Activated naive CD8-positive, alpha-beta T cell treated with anti-CD3 and anti-CD28 coated beads, Interleukin-2, amount 50 U/mL, for 24 hours (primary cell): ENCODE data around the gene SMPD3.
A peak's percentile ranks its signal among the peaks of the same experiment; 100 is the strongest.

Experiments used
- ATAC-seq: fragments of 150-1000 bp; cut with Tn5 transposase; one replicate; pipeline ENCODE4 v1.10.0; 2021
- DNase-seq: peaks from one replicate; pipeline ENCODE4 v3.0.0; 2021
- H3K27ac Mint-ChIP-seq: one replicate; pipeline ENCODE4 v1.8.0; 2021; ENCODE audit warnings: mild to moderate bottlenecking, mixed read lengths
- H3K27me3 Mint-ChIP-seq: one replicate; pipeline ENCODE4 v1.8.0; 2021; ENCODE audit warnings: mixed read lengths
- H3K36me3 Mint-ChIP-seq: one replicate; pipeline ENCODE4 v1.8.0; 2021; ENCODE audit warnings: low read depth, mixed read lengths
- H3K4me1 Mint-ChIP-seq: one replicate; pipeline ENCODE4 v1.8.0; 2021; ENCODE audit warnings: mixed read lengths
- H3K4me3 Mint-ChIP-seq: one replicate; pipeline ENCODE4 v1.8.0; 2021; ENCODE audit warnings: mild to moderate bottlenecking, moderate library complexity, mixed read lengths
- H3K9me3 Mint-ChIP-seq: one replicate; pipeline ENCODE4 v1.8.0; 2021; ENCODE audit warnings: mixed read lengths

The SMPD3 gene

DNA sequence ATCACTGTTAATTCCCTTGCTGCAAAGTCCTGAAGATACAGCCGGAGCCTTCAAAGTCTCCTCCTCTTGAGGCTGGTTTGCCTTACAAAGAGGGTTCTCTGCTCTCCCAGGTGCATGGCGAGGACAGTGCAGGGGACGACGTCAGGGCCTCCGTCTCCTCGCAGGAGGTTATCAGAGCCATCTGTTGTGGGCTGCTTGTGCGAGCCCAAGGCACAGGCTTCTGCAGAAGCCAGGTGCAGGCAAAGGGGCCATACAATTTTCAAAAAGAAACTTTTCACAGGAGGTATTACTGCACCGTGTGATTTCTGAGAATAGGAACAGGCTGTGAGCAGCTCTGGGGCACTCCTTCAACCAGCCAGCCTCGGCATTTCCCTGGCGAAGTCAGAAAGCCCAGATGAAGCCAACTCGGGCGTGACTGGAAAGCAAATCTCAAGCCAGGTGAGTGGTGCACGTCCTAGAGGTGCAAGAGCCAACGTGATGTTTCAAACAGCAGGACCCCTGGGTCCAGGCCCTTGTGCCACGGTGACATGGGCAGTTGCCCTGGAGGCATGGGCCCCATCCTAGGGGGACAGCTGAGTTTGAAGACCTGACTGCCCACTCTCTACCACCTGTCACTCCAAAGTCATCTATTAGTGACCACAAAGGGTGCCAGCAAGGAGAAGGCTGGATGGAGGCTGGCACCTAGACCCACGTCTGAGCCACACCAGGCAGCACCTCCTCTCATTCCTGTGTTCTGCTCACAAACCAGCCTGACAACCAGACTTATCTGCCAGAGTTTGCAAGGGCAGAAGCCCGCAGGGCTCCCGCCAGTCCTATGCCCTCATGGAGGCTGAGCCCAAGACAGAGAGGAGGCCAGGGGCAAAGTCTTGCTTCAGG lies 68.6 kb downstream of the SMPD3 start:
- H3K4me1 Mint-ChIP-seq = peaks cover 11% of the 10 kb centered on the region
- H3K27me3 Mint-ChIP-seq = peaks cover 2% of the 10 kb centered on the region
- ATAC-seq (peak; percentile 18), DNase-seq (no peak)
- H3K27ac Mint-ChIP-seq = no peak overlapping the region
- no peaks in the 10 kb centered on the region for H3K9me3 Mint-ChIP-seq
- no peak overlapping the region for H3K4me3 Mint-ChIP-seq
- H3K36me3 Mint-ChIP-seq = no peaks in the 10 kb centered on the region

DNA sequence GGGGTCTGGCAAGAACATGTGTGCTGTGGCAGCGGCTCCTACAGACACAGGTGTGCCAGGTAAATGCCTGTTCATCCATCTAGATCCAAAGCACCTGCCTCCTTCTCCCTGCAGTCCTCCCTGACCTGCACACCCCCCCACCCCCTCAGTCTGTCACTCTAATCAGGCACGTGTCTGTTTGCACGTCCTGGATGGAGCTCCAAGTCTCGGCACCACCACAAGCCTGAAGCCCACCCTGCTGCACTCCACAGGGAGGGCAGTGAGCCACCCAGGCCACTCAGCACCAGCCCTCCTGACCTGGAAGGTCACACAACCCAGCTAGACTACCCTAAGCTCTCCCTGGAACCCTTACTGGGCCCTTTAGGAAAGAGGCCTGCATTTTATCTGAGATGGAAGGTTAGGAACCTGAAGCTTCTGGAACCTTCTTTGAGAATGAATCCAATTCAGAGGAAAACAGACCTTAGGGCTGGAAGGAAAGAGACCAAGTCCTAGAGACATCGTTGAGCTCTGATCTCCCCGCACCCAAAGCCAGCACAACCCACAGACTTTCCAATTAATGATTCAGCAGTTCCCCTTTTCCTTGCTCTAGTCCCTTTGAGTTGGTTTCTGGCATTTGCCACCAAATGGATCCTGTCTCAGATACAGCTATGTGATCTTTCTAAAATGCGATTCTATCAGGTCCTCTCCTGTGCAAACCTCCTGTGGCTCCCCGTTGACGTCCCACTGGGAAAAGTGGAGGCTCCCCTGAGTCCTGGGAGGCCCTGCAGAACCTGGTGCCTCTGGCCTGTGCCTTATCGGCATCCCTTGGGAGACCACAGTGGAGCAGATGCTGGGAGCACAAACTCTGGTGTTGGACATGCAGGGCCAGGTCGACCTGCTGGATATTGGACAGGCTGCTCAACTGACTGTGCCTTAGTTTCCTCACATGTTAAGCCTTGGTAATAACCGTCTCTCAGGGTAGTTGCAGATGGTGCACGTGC lies 69.6 kb downstream of the SMPD3 start:
- ATAC-seq = no peak
- Mint-ChIP-seq H3K27ac (no peak overlapping the region), H3K9me3 (no peaks in the 10 kb centered on the region), H3K4me1 (peaks cover 11% of the 10 kb centered on the region), H3K4me3 (no peak overlapping the region), H3K27me3 (peaks cover 3% of the 10 kb centered on the region), H3K36me3 (no peaks in the 10 kb centered on the region)
- DNase-seq = no peak

DNA sequence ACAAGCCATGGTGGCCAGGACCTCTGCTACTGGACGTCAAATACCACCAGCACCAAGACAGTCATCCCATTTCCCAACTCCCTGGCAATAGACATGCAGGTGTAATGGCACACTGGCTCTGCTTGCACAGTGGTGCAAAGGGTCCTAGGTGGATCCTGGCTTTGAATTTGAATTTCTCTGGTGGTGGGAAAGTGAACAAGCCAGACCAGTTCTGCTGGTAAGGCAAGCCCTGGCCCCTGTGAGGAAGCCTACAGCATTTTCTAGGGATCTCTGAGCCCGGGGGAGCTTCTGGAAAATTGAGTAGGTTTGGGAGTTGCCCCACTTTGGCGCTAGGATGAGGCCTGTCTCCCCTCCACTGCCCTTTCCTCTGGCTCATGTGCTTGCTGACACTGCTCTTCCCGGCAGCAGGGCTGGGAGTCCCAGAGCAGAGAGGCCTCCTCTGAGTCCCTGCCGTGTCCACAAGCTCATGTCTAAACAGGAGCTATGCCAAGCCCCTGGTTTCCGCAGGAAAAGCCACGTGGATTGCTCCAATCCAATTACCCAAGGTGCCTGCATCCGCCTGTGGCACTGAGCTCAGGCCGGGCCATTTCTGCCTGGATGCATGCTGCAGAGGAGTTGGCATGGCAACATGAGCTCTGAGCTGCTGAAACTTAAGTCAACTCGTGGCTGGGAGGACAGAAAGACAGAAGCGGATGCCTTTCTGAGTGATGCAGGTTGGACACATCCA lies 70.5 kb downstream of the SMPD3 start:
- DNase-seq (no peak), ATAC-seq (no peak)
- Mint-ChIP-seq H3K4me1 (peaks cover 11% of the 10 kb centered on the region), H3K27me3 (peaks cover 4% of the 10 kb centered on the region), H3K36me3 (no peaks in the 10 kb centered on the region), H3K4me3 (no peak overlapping the region), H3K9me3 (no peaks in the 10 kb centered on the region), H3K27ac (no peak overlapping the region)

DNA sequence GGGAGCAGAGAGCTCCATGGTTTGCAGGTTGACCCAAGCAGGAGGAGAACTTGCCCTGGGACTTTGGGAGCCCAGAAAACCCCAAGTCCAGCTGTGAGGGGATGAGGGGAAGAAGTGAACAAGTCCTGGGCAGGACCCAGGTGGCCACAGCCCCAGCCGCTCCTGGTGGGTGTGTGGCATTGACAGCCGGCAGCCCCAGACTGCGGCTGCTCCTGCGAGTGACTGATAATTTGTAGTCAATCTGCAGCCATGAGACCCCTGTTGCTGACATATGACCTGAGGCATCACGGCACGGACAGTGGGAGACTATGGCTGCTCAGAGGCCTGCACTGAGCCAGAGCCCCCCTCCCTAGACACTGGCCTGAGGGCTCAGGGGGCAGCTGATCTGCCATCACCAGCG lies 71.1 kb downstream of the SMPD3 start:
- Mint-ChIP-seq H3K27me3 (peaks cover 7% of the 10 kb centered on the region), H3K4me1 (peaks cover 8% of the 10 kb centered on the region), H3K4me3 (no peak overlapping the region), H3K9me3 (no peaks in the 10 kb centered on the region), H3K27ac (no peak overlapping the region), H3K36me3 (no peaks in the 10 kb centered on the region)
- DNase-seq (no peak), ATAC-seq (no peak)

DNA sequence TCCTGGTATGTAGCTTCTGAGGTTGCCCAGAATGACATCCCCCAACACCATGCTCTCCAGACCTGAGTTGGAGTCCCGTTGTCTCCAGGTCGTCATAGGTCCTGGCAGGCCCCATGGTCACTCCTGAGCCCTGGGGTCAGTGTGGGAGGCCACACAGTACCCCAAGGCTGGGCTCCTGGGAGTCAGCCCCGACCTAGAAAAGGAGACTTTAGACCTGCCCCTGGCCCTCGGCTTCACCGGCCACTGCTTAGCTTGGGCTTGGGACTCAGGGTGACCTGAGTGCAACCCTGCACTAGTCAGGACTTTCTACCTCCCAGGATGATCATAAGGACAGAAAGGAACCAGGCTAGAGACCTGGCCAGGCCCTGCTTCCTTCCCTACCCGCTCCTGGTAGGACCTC lies 71.7 kb downstream of the SMPD3 start:
- Mint-ChIP-seq H3K4me3 (no peak overlapping the region), H3K36me3 (no peaks in the 10 kb centered on the region), H3K9me3 (no peaks in the 10 kb centered on the region), H3K4me1 (peaks cover 8% of the 10 kb centered on the region), H3K27ac (no peak overlapping the region), H3K27me3 (peaks cover 7% of the 10 kb centered on the region)
- ATAC-seq (no peak), DNase-seq (no peak)

DNA sequence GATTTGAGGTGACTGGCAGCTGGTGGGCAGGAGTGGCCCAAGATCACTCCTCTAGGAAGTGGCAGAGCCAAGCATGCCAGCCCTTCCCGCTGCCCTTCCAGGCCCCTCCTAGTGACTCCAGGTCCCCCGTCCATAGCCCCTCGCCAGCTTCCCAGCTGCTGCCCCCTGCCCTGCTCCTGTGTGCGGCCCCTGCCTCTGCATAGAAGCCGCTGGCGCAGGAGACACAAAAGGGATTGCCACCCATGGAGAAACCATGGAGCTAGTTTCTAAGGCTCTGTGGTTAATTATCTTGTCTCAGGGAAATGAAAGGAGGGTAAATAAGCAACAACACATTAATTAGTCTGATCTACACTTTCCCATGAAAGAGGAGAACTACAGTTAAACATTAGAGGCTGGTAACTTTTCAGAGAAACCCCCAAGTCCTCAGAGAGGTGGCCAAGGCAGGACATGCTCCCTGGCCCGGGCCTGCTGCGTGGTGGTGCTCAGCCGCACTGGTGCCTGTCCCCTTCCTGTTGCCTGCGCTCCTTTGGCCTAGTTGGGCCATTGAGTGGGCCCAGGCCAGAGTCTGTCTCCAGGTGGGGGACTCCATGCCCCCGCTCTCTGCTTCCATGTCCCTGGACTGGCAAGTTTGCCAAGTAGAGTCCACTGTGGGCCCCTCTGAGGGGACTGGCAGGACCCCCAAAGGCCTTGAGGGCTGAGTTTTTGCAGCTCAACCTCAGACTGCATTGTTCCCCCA lies 72.3 kb downstream of the SMPD3 start:
- Mint-ChIP-seq H3K9me3 (no peaks in the 10 kb centered on the region), H3K36me3 (no peaks in the 10 kb centered on the region), H3K4me3 (no peak overlapping the region), H3K27me3 (peaks cover 7% of the 10 kb centered on the region), H3K4me1 (peaks cover 8% of the 10 kb centered on the region), H3K27ac (no peak overlapping the region)
- DNase-seq (no peak), ATAC-seq (no peak)

DNA sequence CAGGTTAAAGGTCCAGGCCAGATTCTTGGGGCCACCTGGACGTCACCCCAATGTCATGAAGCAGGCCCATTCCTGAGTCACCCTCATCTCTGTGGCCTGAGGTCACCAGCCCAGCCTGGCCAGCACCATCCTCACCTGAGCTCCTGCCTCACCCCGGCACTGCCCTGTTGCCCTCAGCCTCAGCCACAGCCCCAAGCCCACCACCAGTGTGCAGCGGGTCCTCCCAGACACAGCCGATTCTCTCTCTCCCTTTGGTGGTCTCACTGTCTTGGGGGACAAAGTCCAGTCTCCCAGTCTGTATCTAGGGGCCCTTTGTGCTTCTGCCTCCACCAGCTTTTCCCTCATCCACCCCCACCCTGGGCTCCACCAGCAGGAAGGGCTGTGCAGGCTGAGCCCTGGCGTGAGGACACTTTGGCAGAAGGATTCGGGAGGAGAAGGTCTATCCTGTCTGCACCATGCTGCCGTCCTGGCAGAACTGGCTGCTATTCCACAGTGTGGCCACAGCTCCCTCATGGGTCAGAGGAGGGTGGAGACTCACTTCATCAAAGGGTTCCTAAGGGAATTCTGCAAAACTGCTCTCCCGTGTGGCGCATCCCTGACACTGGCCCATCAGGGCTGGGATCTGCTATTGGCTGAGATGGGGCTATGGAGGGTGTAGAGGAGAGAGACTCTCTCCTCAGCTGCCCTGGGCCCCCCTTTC lies 73.2 kb downstream of the SMPD3 start:
- ATAC-seq (no peak), DNase-seq (no peak)
- no peak overlapping the region for H3K27ac Mint-ChIP-seq
- H3K4me1 Mint-ChIP-seq = peaks cover 16% of the 10 kb centered on the region
- H3K36me3 Mint-ChIP-seq = no peaks in the 10 kb centered on the region
- no peak overlapping the region for H3K4me3 Mint-ChIP-seq
- peaks cover 8% of the 10 kb centered on the region for H3K27me3 Mint-ChIP-seq
- no peaks in the 10 kb centered on the region for H3K9me3 Mint-ChIP-seq

DNA sequence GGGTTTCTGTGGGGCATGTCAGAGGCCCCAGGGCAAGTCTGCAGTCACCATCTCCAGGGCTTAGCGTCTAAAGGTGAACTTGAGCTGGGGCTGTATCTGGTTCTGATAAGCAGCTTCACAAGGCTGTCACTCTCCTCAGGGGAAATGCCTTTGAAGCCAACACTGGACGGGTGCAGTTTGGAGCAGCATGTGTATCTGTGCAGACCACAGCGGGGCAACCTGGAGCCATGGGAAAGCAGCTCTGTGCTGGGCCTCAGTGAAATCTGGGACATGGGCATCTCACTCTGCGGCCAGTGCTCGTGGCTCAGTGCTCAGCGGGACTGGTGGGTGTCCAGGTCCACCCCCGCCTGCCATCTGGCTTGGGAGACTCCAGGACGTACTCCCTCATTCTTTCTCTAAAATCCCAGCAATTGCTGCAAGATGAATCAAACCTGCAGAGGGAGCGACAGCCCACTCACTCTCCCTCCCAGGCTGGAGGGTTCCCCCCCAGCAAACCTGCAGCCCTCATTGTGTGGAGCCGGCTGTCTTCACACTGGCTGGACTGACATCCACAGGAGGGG lies 74.0 kb downstream of the SMPD3 start:
- Mint-ChIP-seq H3K4me3 (no peak overlapping the region), H3K9me3 (no peaks in the 10 kb centered on the region)

DNA sequence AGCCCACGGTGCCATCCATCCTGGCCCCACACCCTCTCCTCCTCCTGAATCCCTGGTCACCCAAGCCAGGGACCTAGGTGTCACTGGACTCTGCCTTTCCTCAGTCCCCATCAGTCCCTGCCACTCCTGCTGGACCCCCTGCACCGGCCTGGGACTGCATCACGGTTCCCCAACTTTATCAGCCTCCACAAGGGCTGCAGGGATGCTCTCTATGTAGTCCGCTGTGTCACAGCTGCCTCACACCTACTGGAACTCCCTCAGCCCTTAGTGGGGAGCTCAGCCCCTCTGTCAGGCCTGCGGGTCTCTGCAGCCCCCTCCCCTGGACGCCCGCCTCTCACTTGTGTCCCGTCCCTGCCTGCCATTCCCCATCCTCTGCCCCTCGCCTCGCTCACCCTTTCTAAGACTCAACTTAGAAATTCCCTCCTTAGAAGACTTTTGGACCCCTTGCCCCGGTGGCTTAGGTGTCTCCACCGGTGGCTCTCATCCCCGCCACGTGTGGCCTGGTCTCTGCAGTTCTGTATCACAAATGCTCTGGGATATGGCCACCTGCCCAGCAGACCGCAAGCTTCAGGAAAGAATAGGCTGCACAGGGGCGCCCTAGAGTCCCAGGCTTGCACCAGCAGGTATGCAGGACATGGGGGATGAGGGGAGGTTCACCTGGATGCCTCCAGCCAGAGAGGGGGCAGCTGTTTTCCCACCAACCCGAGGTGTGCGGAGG lies 74.6 kb downstream of the SMPD3 start:
- H3K9me3 Mint-ChIP-seq = no peaks in the 10 kb centered on the region
- H3K4me1 Mint-ChIP-seq = peaks cover 22% of the 10 kb centered on the region
- no peak overlapping the region for H3K4me3 Mint-ChIP-seq
- H3K27ac Mint-ChIP-seq = no peak overlapping the region
- peaks cover 9% of the 10 kb centered on the region for H3K27me3 Mint-ChIP-seq
- DNase-seq = no peak
- H3K36me3 Mint-ChIP-seq = no peaks in the 10 kb centered on the region
- ATAC-seq = no peak

More for the DNA sequence above, 74.0 kb downstream of the SMPD3 start:
- ATAC-seq (no peak), DNase-seq (no peak)
- no peak overlapping the region for H3K27ac Mint-ChIP-seq
- peaks cover 8% of the 10 kb centered on the region for H3K27me3 Mint-ChIP-seq
- no peaks in the 10 kb centered on the region for H3K36me3 Mint-ChIP-seq
- H3K4me1 Mint-ChIP-seq = peaks cover 18% of the 10 kb centered on the region

DNA sequence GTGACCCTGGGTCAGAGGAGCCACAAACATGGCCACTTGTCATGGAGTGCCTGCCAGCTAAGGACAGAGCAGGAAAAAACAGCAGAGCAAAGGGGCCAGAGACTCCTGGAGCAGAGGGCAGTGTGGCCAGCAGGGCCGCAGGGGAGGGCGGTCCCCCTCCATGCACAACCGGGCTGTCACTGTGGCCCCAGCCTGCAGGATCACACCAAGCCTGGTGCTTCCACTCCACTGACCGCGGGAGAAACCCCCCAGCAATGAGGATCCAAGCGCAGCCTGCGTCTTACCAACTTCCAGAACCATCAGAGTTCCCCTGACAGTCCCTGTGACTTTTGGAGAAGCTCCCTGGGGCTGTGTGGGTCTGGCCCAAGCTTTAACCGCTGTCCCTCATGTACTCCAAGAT lies 75.5 kb downstream of the SMPD3 start:
- Mint-ChIP-seq H3K27ac (no peak overlapping the region), H3K27me3 (peaks cover 17% of the 10 kb centered on the region), H3K36me3 (no peaks in the 10 kb centered on the region), H3K9me3 (no peaks in the 10 kb centered on the region), H3K4me3 (no peak overlapping the region), H3K4me1 (peaks cover 30% of the 10 kb centered on the region)
- DNase-seq = no peak
- no peak for ATAC-seq

DNA sequence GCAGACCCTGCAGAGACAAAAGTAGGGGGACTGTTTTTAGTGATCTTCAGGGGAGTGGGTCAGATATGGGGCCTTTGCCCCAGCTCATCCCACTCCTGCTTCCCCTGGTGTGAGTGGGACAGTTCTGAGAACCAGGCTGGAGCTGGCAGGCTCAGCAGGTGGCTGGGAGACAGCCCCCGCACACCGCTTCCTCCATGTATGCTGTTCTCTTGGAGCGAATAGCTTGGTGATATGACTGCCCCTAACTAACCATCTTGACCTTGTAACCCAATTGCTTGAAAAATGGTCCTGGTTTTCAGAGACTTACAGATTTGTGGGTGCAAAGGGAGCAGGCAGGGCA lies 76.0 kb downstream of the SMPD3 start:
- Mint-ChIP-seq H3K27me3 (peaks cover 20% of the 10 kb centered on the region), H3K27ac (no peak overlapping the region), H3K4me3 (no peak overlapping the region), H3K4me1 (peaks cover 34% of the 10 kb centered on the region), H3K36me3 (no peaks in the 10 kb centered on the region), H3K9me3 (no peaks in the 10 kb centered on the region)
- ATAC-seq (no peak), DNase-seq (no peak)

DNA sequence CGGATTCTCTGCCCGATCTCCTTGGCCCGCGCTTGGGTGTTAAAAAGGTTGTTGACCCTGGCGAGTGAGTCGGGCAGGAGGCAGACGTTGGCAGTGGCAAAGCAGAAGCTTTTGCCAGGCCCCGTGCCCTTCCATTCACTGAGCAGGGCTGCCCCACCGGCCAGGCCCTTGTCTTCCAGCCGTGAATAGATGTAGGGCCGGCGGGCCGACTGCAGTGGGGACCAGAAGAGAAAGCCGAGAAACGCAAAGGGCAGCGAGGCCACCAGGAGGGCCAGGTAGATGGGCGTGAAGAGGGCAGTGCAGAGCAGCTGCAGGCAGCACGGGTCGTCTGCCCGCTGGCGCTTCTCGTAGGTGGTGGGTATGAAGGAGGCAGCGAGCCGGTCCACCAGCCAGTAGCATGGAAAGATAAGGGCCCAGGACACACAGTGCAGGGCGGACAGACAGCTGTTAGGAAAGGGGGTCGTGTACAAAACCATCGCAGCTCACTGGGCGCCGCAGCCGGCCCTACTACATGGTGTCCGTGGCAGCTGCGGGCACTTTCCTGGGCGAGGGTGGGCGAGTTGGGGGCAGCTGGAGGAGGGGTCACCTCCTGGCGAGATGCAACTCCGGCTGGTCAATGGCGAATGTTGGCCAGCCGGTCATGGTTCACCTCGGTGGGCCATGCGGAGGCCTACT lies 76.5 kb downstream of the SMPD3 start:
- Mint-ChIP-seq H3K9me3 (no peaks in the 10 kb centered on the region), H3K27ac (no peak overlapping the region), H3K4me3 (no peak overlapping the region), H3K27me3 (peaks cover 24% of the 10 kb centered on the region), H3K4me1 (peaks cover 37% of the 10 kb centered on the region), H3K36me3 (no peaks in the 10 kb centered on the region)
- DNase-seq (no peak), ATAC-seq (no peak)
